ENCODE results near the gene TRAT1.

DNA sequence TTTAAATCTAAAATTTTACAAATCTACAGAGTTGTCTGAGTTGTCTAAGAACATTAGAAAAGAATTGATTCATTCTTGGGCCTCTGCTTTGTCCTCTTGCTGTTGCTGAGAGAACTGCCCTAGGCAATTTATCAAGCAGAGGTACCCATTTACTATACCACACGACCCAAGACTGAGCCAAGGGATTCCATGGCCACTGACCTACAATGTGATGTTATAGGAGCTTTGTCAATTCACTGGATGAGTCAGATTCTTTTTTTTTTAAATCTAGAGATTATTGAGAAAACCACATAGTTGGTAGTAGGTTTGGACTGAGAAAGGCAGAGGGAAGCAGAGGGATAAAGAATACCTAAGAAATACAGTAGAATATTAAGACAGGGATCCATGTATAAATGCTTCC, 55.3 kb downstream of the TRAT1 start:
- TF ChIP-seq TAF1 (IDR thresholded peaks at IDR 0.05; ENCODE audit: low read depth): no peak
- no peak for TF ChIP-seq CEBPB (IDR thresholded peaks at IDR 0.05)
- no peak for TF ChIP-seq YY1 (IDR thresholded peaks at IDR 0.05; ENCODE audit: low read depth)
- TF ChIP-seq, protein P1, sequence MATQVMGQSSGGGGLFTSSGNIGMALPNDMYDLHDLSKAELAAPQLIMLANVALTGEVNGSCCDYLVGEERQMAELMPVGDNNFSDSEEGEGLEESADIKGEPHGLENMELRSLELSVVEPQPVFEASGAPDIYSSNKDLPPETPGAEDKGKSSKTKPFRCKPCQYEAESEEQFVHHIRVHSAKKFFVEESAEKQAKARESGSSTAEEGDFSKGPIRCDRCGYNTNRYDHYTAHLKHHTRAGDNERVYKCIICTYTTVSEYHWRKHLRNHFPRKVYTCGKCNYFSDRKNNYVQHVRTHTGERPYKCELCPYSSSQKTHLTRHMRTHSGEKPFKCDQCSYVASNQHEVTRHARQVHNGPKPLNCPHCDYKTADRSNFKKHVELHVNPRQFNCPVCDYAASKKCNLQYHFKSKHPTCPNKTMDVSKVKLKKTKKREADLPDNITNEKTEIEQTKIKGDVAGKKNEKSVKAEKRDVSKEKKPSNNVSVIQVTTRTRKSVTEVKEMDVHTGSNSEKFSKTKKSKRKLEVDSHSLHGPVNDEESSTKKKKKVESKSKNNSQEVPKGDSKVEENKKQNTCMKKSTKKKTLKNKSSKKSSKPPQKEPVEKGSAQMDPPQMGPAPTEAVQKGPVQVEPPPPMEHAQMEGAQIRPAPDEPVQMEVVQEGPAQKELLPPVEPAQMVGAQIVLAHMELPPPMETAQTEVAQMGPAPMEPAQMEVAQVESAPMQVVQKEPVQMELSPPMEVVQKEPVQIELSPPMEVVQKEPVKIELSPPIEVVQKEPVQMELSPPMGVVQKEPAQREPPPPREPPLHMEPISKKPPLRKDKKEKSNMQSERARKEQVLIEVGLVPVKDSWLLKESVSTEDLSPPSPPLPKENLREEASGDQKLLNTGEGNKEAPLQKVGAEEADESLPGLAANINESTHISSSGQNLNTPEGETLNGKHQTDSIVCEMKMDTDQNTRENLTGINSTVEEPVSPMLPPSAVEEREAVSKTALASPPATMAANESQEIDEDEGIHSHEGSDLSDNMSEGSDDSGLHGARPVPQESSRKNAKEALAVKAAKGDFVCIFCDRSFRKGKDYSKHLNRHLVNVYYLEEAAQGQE (IDR thresholded peaks at IDR 0.05; ENCODE audit: low read depth): no peak
- TF ChIP-seq FOXM1 (IDR thresholded peaks at IDR 0.05; ENCODE audit: borderline replicate concordance, low read depth): no peak
- no peak for TF ChIP-seq EP300 (IDR thresholded peaks at IDR 0.05; ENCODE audit: borderline replicate concordance)

Data from Ishikawa (cell line).